GM13977 (cell line): ENCODE data around the gene APOLD1.

Experiments
- DNase-seq: peaks from one replicate; pipeline ENCODE4 v3.0.0; 2012; ENCODE audit warnings: low spot score
- CTCF ChIP-seq: IDR thresholded peaks from 2 replicates; pipeline ENCODE4 v1.5.1; 2012; ENCODE audit warnings: mild to moderate bottlenecking, control low read depth; ENCODE audit not compliant: insufficient read depth; ENCODE audit errors: extremely low read depth, missing control alignments
- in situ Hi-C: fragments of 300-500 bp; cut with MboI; formaldehyde crosslinking; loops from one replicate; pipeline ENCODE4 v1.12.0; 2022; ENCODE audit warnings: low sequenced_read_pairs, low pct_unique_long_range_greater_than_20kb, mixed read lengths, inconsistent platforms; ENCODE audit not compliant: unreplicated experiment

The APOLD1 gene

GRCh38 chr12:12770262-12770661 lies 15.2 kb upstream of the APOLD1 start:
- in situ Hi-C loops: no loop called here
- no peak for TF ChIP-seq CTCF
- DNase-seq: no peak

DNA sequence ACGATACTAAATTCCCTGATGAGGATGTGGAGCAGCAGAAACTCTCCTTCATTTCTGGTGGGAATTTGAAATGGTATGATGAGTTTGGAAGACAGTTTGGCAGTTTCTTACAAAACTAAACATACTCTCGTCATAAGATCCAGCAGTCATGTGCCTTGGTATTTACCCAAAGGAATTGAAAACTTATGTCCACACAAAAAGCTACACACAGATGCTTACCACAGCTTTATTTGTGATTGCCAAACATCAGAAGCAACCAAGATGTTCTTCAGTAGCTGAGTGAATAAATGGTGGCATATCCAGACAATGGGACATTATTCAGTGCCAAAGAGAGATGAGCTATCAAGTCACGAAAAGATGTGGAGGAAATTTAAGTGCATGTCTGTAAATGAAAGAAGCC lies 10.7 kb upstream of the APOLD1 start:
- in situ Hi-C loops: loop anchor here (25.0 kb wide), 1 partner anchor 438 kb away; no protein-coding TSS in a partner anchor
- no peak for TF ChIP-seq CTCF
- DNase-seq: no peak

GRCh38 chr12:12776261-12776660 lies 9.2 kb upstream of the APOLD1 start:
- no peak for TF ChIP-seq CTCF
- no peak for DNase-seq
- in situ Hi-C loops: loop anchor here (25.0 kb wide), 1 partner anchor 436 kb away; no protein-coding TSS in a partner anchor

DNA sequence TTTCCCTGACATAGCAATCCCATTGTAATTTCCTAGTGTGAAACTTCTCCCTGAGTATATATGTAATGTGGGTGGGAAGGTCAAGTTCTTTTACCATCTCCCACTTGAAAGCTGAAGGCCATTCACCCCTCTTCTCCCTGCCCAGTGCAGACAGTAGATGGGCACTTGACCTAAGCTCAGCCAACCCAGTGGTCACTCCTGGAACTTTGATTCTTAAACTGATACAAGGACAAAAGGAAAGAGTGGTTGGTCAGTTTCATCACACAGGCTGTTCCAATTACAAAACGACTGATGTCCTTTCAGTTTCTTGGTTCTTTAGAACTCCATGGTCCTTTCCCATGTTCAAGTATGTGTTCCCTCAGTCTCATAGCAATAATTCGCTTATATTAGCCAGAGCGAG lies 8.4 kb upstream of the APOLD1 start:
- no peak for DNase-seq
- in situ Hi-C loops: loop anchor here (25.0 kb wide), 1 partner anchor 435 kb away; no protein-coding TSS in a partner anchor
- TF ChIP-seq CTCF: no peak

DNA sequence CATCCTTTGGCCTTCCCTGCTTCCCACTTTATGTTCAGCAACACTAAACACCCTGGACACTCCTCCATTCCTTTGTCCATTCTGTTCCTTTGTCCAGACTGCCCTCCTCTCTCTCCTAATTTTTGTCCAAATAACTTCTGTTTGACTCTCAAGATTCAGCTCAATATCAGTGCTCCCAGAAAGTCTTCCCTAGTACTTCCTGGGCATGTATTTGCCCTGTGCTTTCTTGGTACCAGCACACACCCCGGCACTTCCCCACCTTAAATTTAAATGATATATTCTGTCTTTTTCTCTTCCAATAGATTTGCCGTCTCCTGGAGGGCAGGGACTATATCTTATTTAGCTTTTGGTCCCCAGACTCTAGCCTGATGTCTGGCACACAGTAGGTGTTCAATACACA lies 6.5 kb upstream of the APOLD1 start:
- in situ Hi-C loops: loop anchor here (25.0 kb wide), 1 partner anchor 433 kb away; no protein-coding TSS in a partner anchor
- DNase-seq: no peak
- no peak for TF ChIP-seq CTCF

DNA sequence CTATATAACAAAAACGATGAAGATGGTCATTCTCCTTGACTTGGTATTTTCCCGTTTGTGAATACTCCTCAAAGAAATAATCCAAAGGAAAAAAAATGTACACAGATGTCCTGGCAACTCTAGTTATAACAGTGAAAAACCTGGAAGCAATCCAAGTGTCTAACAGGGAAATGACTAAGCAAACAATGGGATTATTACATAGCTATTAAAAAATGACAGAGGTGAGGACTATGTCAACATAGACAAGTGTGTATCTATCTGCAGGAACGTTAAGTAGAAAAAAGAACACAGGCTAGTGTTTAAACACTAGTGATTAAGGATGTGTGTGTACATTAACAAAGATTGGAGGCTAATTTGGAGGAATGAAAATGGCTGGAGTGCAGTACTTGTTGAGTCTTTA lies 5.9 kb upstream of the APOLD1 start:
- no peak for DNase-seq
- no peak for TF ChIP-seq CTCF
- in situ Hi-C loops: loop anchor here (25.0 kb wide), 1 partner anchor 433 kb away; no protein-coding TSS in a partner anchor
